GM12864 (cell line): Measurements from ENCODE around the gene CCL11.

Experiments
- DNase-seq: peaks from one replicate; pipeline ENCODE4 v3.0.0-alpha.2; 2011; ENCODE audit warnings: low read depth
- H3K4me3 ChIP-seq: 2 replicates; pipeline ENCODE4 v1.5.1; 2011; ENCODE audit warnings: mild to moderate bottlenecking, low read depth, low read length, control low read depth
- CTCF ChIP-seq: IDR thresholded peaks from 2 replicates; pipeline ENCODE4 v1.5.1; 2011; ENCODE audit warnings: low read depth, mild to moderate bottlenecking, moderate library complexity, low read length, control low read depth, inconsistent platforms; ENCODE audit errors: missing control alignments

Gene CCL11

GRCh38 chr17:34245351-34245905 lies 40.1 kb upstream of the CCL11 start:
- TF ChIP-seq CTCF, result no peak
- H3K4me3 ChIP-seq, result no peak overlapping the region
- DNase-seq, result no peak

GRCh38 chr17:34246446-34246845 lies 39.1 kb upstream of the CCL11 start:
- no peak for DNase-seq
- H3K4me3 ChIP-seq, result no peak overlapping the region
- TF ChIP-seq CTCF, result no peak

- DNase-seq, result no peak
- no peak for TF ChIP-seq CTCF
- no peak overlapping the region for H3K4me3 ChIP-seq
Measured at GRCh38 chr17:34246881-34247280, 38.7 kb upstream of the CCL11 start.

GRCh38 chr17:34248511-34249024 lies 37.0 kb upstream of the CCL11 start:
- no peak for TF ChIP-seq CTCF
- no peak overlapping the region for H3K4me3 ChIP-seq
- DNase-seq, result no peak

- DNase-seq, result no peak
- H3K4me3 ChIP-seq, result no peak overlapping the region
- no peak for TF ChIP-seq CTCF
Measured at GRCh38 chr17:34249061-34249460, 36.5 kb upstream of the CCL11 start.

GRCh38 chr17:34249478-34249877 lies 36.1 kb upstream of the CCL11 start:
- TF ChIP-seq CTCF, result no peak
- H3K4me3 ChIP-seq, result no peak overlapping the region
- DNase-seq, result no peak

- H3K4me3 ChIP-seq, result no peak overlapping the region
- TF ChIP-seq CTCF, result no peak
- DNase-seq, result no peak
Measured at GRCh38 chr17:34251186-34251585, 34.4 kb upstream of the CCL11 start.
